Loucy (cell line): ENCODE data around the gene CACNA1I.
A peak's percentile ranks its signal among the peaks of the same experiment; 100 is the strongest.

Experiments
- H2AFZ ChIP-seq: fragments of 200-600 bp; sonication (generic); 2 replicates; pipeline ENCODE4 v1.6.0; 2016; ENCODE audit warnings: antibody characterized with exemption, mild to moderate bottlenecking, low read length, moderate library complexity
- H3F3A ChIP-seq: fragments of 200-600 bp; 2 replicates; pipeline ENCODE4 v1.6.0; 2016; ENCODE audit warnings: antibody characterized with exemption, low read depth, mild to moderate bottlenecking
- H3K27me3 ChIP-seq: fragments of 200-600 bp; sonication (generic); 2 replicates; pipeline ENCODE4 v1.6.1; 2014; ENCODE audit warnings: low read length, mild to moderate bottlenecking; ENCODE audit not compliant: insufficient read depth, poor library complexity, severe bottlenecking
- H3K36me3 ChIP-seq: fragments of 200-600 bp; sonication (generic); 2 replicates; pipeline ENCODE4 v1.6.1; 2016; ENCODE audit warnings: low read length; ENCODE audit not compliant: insufficient read depth
- H3K4me1 ChIP-seq: fragments of 200-600 bp; sonication (generic); 2 replicates; pipeline ENCODE4 v1.5.1; 2014; ENCODE audit warnings: low read length, mild to moderate bottlenecking; ENCODE audit not compliant: insufficient read depth, poor library complexity, severe bottlenecking
- H3K4me2 ChIP-seq: fragments of 200-600 bp; sonication (generic); 2 replicates; pipeline ENCODE4 v1.6.0; 2014; ENCODE audit warnings: antibody characterized with exemption, low read length, low read depth, mild to moderate bottlenecking; ENCODE audit not compliant: poor library complexity, severe bottlenecking
- H3K4me3 ChIP-seq: fragments of 200-600 bp; sonication (generic); 2 replicates; pipeline ENCODE4 v1.5.1; 2014; ENCODE audit warnings: low read length, mild to moderate bottlenecking, mixed read lengths; ENCODE audit not compliant: poor library complexity, severe bottlenecking
- H3K79me2 ChIP-seq: fragments of 200-600 bp; sonication (generic); 2 replicates; pipeline ENCODE4 v1.6.1; 2014; ENCODE audit warnings: low read length; ENCODE audit not compliant: insufficient read depth
- H3K9ac ChIP-seq: fragments of 200-600 bp; sonication (generic); 2 replicates; pipeline ENCODE4 v1.6.0; 2014; ENCODE audit warnings: mild to moderate bottlenecking, low read depth, low read length, moderate library complexity; ENCODE audit not compliant: poor library complexity, severe bottlenecking
- H3K9me2 ChIP-seq: fragments of 200-600 bp; sonication (generic); replicated peaks from 2 replicates; pipeline ENCODE4 v1.6.1; 2016; ENCODE audit warnings: low read depth, low read length, mixed read lengths
- H3K9me3 ChIP-seq: fragments of 200-600 bp; sonication (generic); 2 replicates; pipeline ENCODE4 v1.6.1; 2014; ENCODE audit warnings: mild to moderate bottlenecking, antibody characterized with exemption, low read length, low read depth; ENCODE audit not compliant: insufficient read depth
- H4K20me1 ChIP-seq: fragments of 200-600 bp; sonication (generic); 2 replicates; pipeline ENCODE4 v1.6.0; 2014; ENCODE audit warnings: antibody characterized with exemption, low read length, mild to moderate bottlenecking; ENCODE audit not compliant: insufficient read depth, poor library complexity, severe bottlenecking
- EZH2phosphoT487 ChIP-seq: fragments of 200-600 bp; IDR thresholded peaks from 2 replicates; pipeline ENCODE4 v1.6.1; 2018; ENCODE audit warnings: antibody characterized with exemption, mild to moderate bottlenecking, moderate library complexity, borderline replicate concordance
- TF ChIP-seq, protein P1 (sequence below): fragments of 200-600 bp; sonication (generic); conservative IDR thresholded peaks from 2 replicates; pipeline ENCODE4 v1.5.1; 2014; ENCODE audit warnings: mild to moderate bottlenecking, antibody characterized with exemption, low read length

The CACNA1I gene

DNA sequence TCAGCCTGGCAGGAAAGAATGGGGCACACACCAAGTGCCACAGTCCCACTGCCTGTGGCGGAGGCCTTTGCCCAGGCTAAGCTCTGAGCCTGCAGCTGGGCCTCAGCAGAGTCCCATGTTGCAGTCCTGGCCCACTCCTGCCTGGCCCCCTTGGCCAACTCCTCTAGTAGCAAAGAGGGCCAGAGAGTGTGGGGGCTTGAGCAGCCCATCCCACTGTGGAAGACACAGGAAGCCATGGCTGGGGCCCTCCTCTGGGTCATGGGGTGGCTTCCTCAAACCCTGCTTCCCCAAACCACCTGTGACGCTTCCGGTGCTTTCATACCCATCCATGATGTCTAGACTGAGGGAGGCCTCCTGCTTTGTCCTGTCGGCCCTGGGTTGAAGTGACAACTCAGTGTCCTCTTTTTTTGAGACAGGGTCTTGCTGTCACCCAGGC lies 43.8 kb upstream of the CACNA1I start:
- peaks cover 62% of the 10 kb centered on the region for H3K4me1 ChIP-seq
- H3K27me3 ChIP-seq = no peaks in the 10 kb centered on the region
- peak overlapping the region; percentile 22 for H3K4me2 ChIP-seq
- TF ChIP-seq, protein P1, sequence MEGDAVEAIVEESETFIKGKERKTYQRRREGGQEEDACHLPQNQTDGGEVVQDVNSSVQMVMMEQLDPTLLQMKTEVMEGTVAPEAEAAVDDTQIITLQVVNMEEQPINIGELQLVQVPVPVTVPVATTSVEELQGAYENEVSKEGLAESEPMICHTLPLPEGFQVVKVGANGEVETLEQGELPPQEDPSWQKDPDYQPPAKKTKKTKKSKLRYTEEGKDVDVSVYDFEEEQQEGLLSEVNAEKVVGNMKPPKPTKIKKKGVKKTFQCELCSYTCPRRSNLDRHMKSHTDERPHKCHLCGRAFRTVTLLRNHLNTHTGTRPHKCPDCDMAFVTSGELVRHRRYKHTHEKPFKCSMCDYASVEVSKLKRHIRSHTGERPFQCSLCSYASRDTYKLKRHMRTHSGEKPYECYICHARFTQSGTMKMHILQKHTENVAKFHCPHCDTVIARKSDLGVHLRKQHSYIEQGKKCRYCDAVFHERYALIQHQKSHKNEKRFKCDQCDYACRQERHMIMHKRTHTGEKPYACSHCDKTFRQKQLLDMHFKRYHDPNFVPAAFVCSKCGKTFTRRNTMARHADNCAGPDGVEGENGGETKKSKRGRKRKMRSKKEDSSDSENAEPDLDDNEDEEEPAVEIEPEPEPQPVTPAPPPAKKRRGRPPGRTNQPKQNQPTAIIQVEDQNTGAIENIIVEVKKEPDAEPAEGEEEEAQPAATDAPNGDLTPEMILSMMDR = no peak
- no peaks in the 10 kb centered on the region for H3K9me3 ChIP-seq
- H3K36me3 ChIP-seq = peaks cover 42% of the 10 kb centered on the region
- H2AFZ ChIP-seq = no peak overlapping the region
- no peaks in the 10 kb centered on the region for H3K9me2 ChIP-seq
- H3K9ac ChIP-seq = no peak overlapping the region
- peaks cover 83% of the 10 kb centered on the region for H4K20me1 ChIP-seq
- peaks cover 96% of the 10 kb centered on the region for H3K79me2 ChIP-seq
- H3F3A ChIP-seq = peaks cover 19% of the 10 kb centered on the region
- H3K4me3 ChIP-seq = no peak overlapping the region

DNA sequence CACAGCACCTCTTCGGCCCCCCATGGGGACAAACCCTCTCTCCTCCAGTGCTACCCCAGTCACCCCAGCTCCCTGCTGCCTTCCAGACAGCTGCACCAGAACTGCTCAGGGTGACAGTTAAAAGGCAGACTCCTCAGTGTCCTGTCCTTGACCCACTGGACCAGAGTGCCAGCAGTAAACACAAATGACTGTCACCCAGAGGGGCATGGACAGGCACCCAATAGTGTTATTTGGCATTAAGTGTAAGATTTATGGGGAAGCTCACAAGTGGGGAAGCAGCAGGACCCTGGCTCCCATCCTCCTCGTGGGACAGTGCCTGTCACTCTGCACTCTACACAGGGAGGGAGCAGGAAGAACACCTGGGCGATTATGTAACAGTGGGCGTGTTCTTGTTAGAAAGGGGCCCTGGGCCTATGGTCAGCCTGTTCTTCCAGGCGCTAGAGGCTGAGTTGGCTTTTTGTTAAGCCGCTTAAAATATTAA lies 43.0 kb upstream of the CACNA1I start:
- TF ChIP-seq, protein P1 = no peak
- no peak for TF ChIP-seq EZH2phosphoT487
- H3K4me1 ChIP-seq = peaks cover 61% of the 10 kb centered on the region
- no peak overlapping the region for H3K9ac ChIP-seq
- peaks cover 96% of the 10 kb centered on the region for H3K79me2 ChIP-seq
- H3K9me2 ChIP-seq = no peaks in the 10 kb centered on the region
- H3K36me3 ChIP-seq = peaks cover 34% of the 10 kb centered on the region
- H3K9me3 ChIP-seq = no peaks in the 10 kb centered on the region
- H2AFZ ChIP-seq = no peak overlapping the region
- peak overlapping the region; percentile 81 for H3K4me2 ChIP-seq
- peaks cover 19% of the 10 kb centered on the region for H3F3A ChIP-seq
- no peaks in the 10 kb centered on the region for H3K27me3 ChIP-seq
- peaks cover 81% of the 10 kb centered on the region for H4K20me1 ChIP-seq
- no peak overlapping the region for H3K4me3 ChIP-seq

DNA sequence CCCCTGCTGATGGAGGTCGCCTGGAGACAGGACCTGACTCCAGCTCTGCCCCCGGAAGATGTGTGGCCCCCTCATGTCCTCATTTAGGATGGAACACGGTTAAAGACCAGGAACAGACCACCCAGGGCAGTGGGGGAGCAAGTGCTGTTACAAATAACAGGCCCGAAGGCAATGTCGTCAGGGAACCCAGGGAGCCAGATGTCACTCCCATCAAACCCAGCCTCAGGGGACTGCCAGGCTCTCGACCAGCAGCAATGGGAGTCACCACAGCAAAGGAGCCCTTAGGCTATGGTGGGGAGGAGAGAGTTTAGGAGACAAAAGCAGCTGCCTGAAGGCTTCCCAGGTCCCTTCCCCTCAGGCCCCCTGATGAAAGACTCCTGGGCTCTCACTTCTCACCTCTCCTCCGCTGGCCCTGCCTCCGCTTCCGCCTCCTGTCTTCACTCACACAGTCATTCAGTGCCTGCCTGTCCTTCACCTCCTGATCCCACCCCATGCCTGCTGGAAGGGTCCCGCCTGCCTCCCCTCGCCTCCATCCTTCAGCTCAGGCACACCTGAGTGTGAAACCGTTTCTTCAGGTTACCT lies 42.4 kb upstream of the CACNA1I start:
- H3K36me3 ChIP-seq = peaks cover 28% of the 10 kb centered on the region
- H3K9me2 ChIP-seq = no peaks in the 10 kb centered on the region
- TF ChIP-seq, protein P1 = no peak
- no peak for TF ChIP-seq EZH2phosphoT487
- H3K4me2 ChIP-seq = peak overlapping the region; percentile 81
- peaks cover 19% of the 10 kb centered on the region for H3F3A ChIP-seq
- H3K4me3 ChIP-seq = peak overlapping the region; percentile 82
- peak overlapping the region; percentile 8 for H3K9ac ChIP-seq
- no peaks in the 10 kb centered on the region for H3K9me3 ChIP-seq
- H2AFZ ChIP-seq = no peak overlapping the region
- no peaks in the 10 kb centered on the region for H3K27me3 ChIP-seq
- peaks cover 74% of the 10 kb centered on the region for H4K20me1 ChIP-seq
- peaks cover 55% of the 10 kb centered on the region for H3K4me1 ChIP-seq
- peaks cover 89% of the 10 kb centered on the region for H3K79me2 ChIP-seq
